GM12878 (cell line): ENCODE results near the gene RPS6KL1. TPM values are rescaled to one million over a fixed set of nuclear protein-coding genes. Genes with fewer than 3 reads are reported as not detected.

Experiments used
- ATAC-seq: fragments of 200-7000 bp; cut with Tn5 transposase; 3 replicates; pipeline ENCODE4 v1.9.1; 2020; ENCODE audit warnings: mild to moderate bottlenecking, moderate library complexity
- BruUV-seq: library from RNA; stranded (reverse); fragments of 400-500 nt; replicated peaks from 2 replicates; lab custom pipeline; 2021; lab: Mats Ljungman, UMichigan
- CTCF ChIA-PET: fragments of 300-600 bp; sonication (Branson Sonifier 250); formaldehyde crosslinking; extraction: SDS; loops from one replicate; lab custom pipeline; 2021; ENCODE audit warnings: inconsistent platforms; lab: Yijun Ruan, JAX
- POLR2A ChIA-PET: fragments of 350-600 bp; formaldehyde crosslinking; extraction: SDS; loops from one replicate; lab custom pipeline; 2021; ENCODE audit warnings: inconsistent platforms; lab: Charles Lee
- RAD21 ChIA-PET: fragments of 300-600 bp; sonication (Branson Sonifier 250); formaldehyde crosslinking; loops from one replicate; lab custom pipeline; 2023; ENCODE audit warnings: antibody characterized with exemption; ENCODE audit not compliant: unreplicated experiment; lab: Charles Lee
- SMC1A ChIA-PET: fragments of 300-600 bp; sonication (Branson Sonifier 250); formaldehyde crosslinking; loops from one replicate; lab custom pipeline; 2023; ENCODE audit not compliant: unreplicated experiment, uncharacterized antibody; lab: Charles Lee
- DNase-seq: peaks from one replicate; pipeline ENCODE4 v3.0.0-alpha.2; 2011; ENCODE audit warnings: low read depth, low spot score
- FAIRE-seq: peaks from 3 replicates; lab custom pipeline; 2011; peaks lifted over from hg19 to GRCh38; lab: Jason Lieb, UNC
- H2AFZ ChIP-seq: 2 replicates; pipeline ENCODE4 v1.6.0; 2011; ENCODE audit warnings: low read depth, low read length, control low read depth; ENCODE audit not compliant: control insufficient read depth
- H3K27ac ChIP-seq: 2 replicates; pipeline ENCODE4 v1.5.1; 2011; ENCODE audit warnings: control low read depth; ENCODE audit not compliant: control insufficient read depth, insufficient read depth
- H3K27me3 ChIP-seq, 2 experiments: replicated peaks in 1 of 2; 2 replicates each; pipeline versions ENCODE4 v1.6.0 to v1.6.1; 2011; ENCODE audit warnings: low read length in 1 of 2; ENCODE audit not compliant: control insufficient read depth in 2 of 2, insufficient read depth in 2 of 2
- H3K36me3 ChIP-seq, 2 experiments: 2 replicates each; pipeline ENCODE4 v1.5.1; 2011; ENCODE audit warnings: low read length in 1 of 2; ENCODE audit not compliant: control insufficient read depth in 2 of 2, insufficient read depth in 2 of 2
- H3K4me1 ChIP-seq: 2 replicates; pipeline ENCODE4 v1.6.1; 2011; ENCODE audit warnings: mild to moderate bottlenecking, low read length, moderate library complexity, mixed read lengths; ENCODE audit not compliant: control insufficient read depth, insufficient read depth
- H3K4me2 ChIP-seq: 2 replicates; pipeline ENCODE4 v1.6.0; 2011; ENCODE audit warnings: control low read depth; ENCODE audit not compliant: control insufficient read depth, insufficient read depth
- H3K4me3 ChIP-seq: fragments of 200-600 bp; sonication (generic); 2 replicates; pipeline ENCODE4 v1.5.1; 2016
- H3K79me2 ChIP-seq: 2 replicates; pipeline ENCODE4 v1.6.0; 2011; ENCODE audit warnings: low read length; ENCODE audit not compliant: control insufficient read depth, insufficient read depth
- H3K9ac ChIP-seq: 2 replicates; pipeline ENCODE4 v1.8.0; 2011; ENCODE audit warnings: low read length, control low read depth, mixed read lengths; ENCODE audit not compliant: control insufficient read depth, insufficient read depth
- H3K9me3 ChIP-seq: replicated peaks from 3 replicates; pipeline ENCODE4 v1.5.1; 2011; ENCODE audit warnings: mild to moderate bottlenecking, low read length; ENCODE audit not compliant: control insufficient read depth, insufficient read depth
- H4K20me1 ChIP-seq: 2 replicates; pipeline ENCODE4 v1.6.0; 2011; ENCODE audit not compliant: control insufficient read depth, insufficient read depth
- ATF7 ChIP-seq: fragments of 450-650 bp; IDR thresholded peaks from 2 replicates; pipeline ENCODE4 v1.6.1; 2016; ENCODE audit warnings: low read depth, mild to moderate bottlenecking
- BCL11A ChIP-seq: IDR thresholded peaks from 2 replicates; pipeline ENCODE4 v1.6.1; 2011; ENCODE audit warnings: low read depth, low read length
- CBFB ChIP-seq: IDR thresholded peaks from 2 replicates; pipeline ENCODE4 v1.6.1; 2016; ENCODE audit warnings: antibody characterized with exemption, low read depth
- MXI1 ChIP-seq: fragments of 150-350 bp; IDR thresholded peaks from 2 replicates; pipeline ENCODE4 v1.6.1; 2011; ENCODE audit warnings: low read depth, mild to moderate bottlenecking, inconsistent platforms, low read length, improper control_type of control experiment
- NFYA ChIP-seq: IDR thresholded peaks from 2 replicates; pipeline ENCODE4 v1.6.1; 2011; ENCODE audit warnings: low read depth, mild to moderate bottlenecking, low read length, improper control_type of control experiment, borderline replicate concordance
- POLR2A ChIP-seq: IDR thresholded peaks from 2 replicates; pipeline ENCODE4 v1.6.1; 2011; ENCODE audit warnings: low read depth, mild to moderate bottlenecking, low read length
- RAD21 ChIP-seq: IDR thresholded peaks from 2 replicates; pipeline ENCODE4 v1.6.1; 2011; ENCODE audit warnings: mild to moderate bottlenecking, low read depth, low read length, moderate library complexity; ENCODE audit not compliant: insufficient read depth
- RBBP5 ChIP-seq: fragments of 200-600 bp; sonication (generic); conservative IDR thresholded peaks from 2 replicates; pipeline ENCODE4 v1.6.1; 2016
- RCOR1 ChIP-seq: conservative IDR thresholded peaks from 2 replicates; pipeline ENCODE4 v1.6.1; 2012; ENCODE audit warnings: low read depth, low read length, improper control_type of control experiment
- RELA ChIP-seq: fragments of 450-650 bp; IDR thresholded peaks from 2 replicates; pipeline ENCODE4 v1.8.0; 2014; ENCODE audit warnings: borderline replicate concordance; ENCODE audit not compliant: partially characterized antibody
- ZNF24 ChIP-seq: fragments of 450-650 bp; IDR thresholded peaks from 2 replicates; pipeline ENCODE4 v1.6.1; 2017; ENCODE audit warnings: antibody characterized with exemption, mild to moderate bottlenecking
- WGBS: methylation state at CpG from one replicate; pipeline ENCODE4 v1.1.6; 2016; ENCODE audit warnings: low lambda C conversion rate; ENCODE audit not compliant: insufficient replicate concordance, insufficient coverage; ENCODE audit errors: missing lambda C conversion rate; 5-methylcytosine and 5-hydroxymethylcytosine counted together
- in situ Hi-C: fragments of 300-500 bp; cut with MboI; formaldehyde crosslinking; loops from 9 replicates; pipeline ENCODE4 v1.14.3; 2018; ENCODE audit warnings: mixed read lengths
- intact Hi-C: fragments of 100-400 bp; cut with micrococcal nuclease; formaldehyde crosslinking; loops from one replicate; pipeline ENCODE4 v1.14.2; 2022; ENCODE audit not compliant: unreplicated experiment
- polyA plus RNA-seq, 11 experiments: library from polyadenylated mRNA; depleted of rRNA in 4 of 11; unstranded in 6 of 11; stranded (reverse) in 5 of 11; fragments of >200 nt; fragmentation: Nextera tagmentation in 4 of 11; fragmentation: Illumina TruSeq in 1 of 11; extraction: Ambion mirVana in 4 of 11; extraction: Trizol in 1 of 11; gene quantifications; 1 replicate in 1 of 11; 2 replicates in 10 of 11; pipeline versions ENCODE4 v1.2.1 to v1.2.3, GENCODE V29; 2011 to 2016; ENCODE audit warnings: inconsistent platforms in 2 of 11, missing spikeins in 2 of 11, low read depth in 1 of 11
- total RNA-seq, 4 experiments: library from RNA; depleted of rRNA in 3 of 4; stranded (reverse); fragments of >200 nt in 3 of 4; fragmentation: Illumina TruSeq in 1 of 4; extraction: Trizol in 1 of 4; gene quantifications; 2 replicates each; pipeline versions ENCODE4 v1.2.1 to v1.2.3, GENCODE V29; 2013 to 2021
- TF ChIP-seq, protein P1 (sequence below): fragments of 450-650 bp; IDR thresholded peaks from 2 replicates; pipeline ENCODE4 v1.6.1; 2017; ENCODE audit warnings: borderline replicate concordance
- TF ChIP-seq, protein P2 (sequence below): fragments of 450-650 bp; IDR thresholded peaks from 2 replicates; pipeline ENCODE4 v1.6.1; 2016; ENCODE audit warnings: mild to moderate bottlenecking
- TF ChIP-seq, protein P3 (sequence below): IDR thresholded peaks from 2 replicates; pipeline ENCODE4 v1.6.1; 2011; ENCODE audit warnings: mild to moderate bottlenecking, low read depth, low read length, moderate library complexity; ENCODE audit not compliant: insufficient replicate concordance
- TF ChIP-seq, protein P4 (sequence below): IDR thresholded peaks from 2 replicates; pipeline ENCODE4 v1.6.1; 2012; ENCODE audit warnings: low read depth, low read length, improper control_type of control experiment
- TF ChIP-seq, protein P5 (sequence below): IDR thresholded peaks from 2 replicates; pipeline ENCODE4 v1.6.1; 2012; ENCODE audit warnings: mild to moderate bottlenecking, low read depth, low read length

RPS6KL1 gene
- total and polyA plus RNA-seq, 10 of the 15 experiments (the other 5 are each of a cell fraction or from before 2014, with no cell fraction given): 0.04 to 4.2 (median 2.0) TPM

DNA sequence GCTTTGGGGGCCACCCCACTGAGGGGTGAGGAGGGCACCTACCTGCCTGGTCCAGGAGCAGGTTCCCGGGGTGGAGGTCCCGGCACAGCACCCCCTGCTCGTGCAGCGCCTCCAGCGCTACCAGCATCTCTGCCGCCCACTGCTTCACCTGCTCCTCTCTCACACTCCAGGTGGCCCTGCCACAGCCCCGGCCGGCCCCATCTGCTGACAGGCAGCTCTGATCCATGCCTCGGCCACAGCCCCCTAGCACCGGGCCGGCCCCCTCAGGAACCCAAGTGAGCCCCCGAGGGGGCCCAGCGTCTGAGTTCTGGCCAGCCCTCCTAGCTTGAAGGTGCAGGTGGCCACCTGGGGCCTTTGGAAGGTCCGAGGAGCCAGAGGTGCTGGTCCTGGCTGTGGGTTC lies 13.6 kb downstream of the RPS6KL1 start (continued):
- TF ChIP-seq, protein P1, sequence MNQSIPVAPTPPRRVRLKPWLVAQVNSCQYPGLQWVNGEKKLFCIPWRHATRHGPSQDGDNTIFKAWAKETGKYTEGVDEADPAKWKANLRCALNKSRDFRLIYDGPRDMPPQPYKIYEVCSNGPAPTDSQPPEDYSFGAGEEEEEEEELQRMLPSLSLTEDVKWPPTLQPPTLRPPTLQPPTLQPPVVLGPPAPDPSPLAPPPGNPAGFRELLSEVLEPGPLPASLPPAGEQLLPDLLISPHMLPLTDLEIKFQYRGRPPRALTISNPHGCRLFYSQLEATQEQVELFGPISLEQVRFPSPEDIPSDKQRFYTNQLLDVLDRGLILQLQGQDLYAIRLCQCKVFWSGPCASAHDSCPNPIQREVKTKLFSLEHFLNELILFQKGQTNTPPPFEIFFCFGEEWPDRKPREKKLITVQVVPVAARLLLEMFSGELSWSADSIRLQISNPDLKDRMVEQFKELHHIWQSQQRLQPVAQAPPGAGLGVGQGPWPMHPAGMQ: no peak
- TF ChIP-seq, protein P2, sequence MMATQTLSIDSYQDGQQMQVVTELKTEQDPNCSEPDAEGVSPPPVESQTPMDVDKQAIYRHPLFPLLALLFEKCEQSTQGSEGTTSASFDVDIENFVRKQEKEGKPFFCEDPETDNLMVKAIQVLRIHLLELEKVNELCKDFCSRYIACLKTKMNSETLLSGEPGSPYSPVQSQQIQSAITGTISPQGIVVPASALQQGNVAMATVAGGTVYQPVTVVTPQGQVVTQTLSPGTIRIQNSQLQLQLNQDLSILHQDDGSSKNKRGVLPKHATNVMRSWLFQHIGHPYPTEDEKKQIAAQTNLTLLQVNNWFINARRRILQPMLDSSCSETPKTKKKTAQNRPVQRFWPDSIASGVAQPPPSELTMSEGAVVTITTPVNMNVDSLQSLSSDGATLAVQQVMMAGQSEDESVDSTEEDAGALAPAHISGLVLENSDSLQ: no peak
- TF ChIP-seq, protein P3, sequence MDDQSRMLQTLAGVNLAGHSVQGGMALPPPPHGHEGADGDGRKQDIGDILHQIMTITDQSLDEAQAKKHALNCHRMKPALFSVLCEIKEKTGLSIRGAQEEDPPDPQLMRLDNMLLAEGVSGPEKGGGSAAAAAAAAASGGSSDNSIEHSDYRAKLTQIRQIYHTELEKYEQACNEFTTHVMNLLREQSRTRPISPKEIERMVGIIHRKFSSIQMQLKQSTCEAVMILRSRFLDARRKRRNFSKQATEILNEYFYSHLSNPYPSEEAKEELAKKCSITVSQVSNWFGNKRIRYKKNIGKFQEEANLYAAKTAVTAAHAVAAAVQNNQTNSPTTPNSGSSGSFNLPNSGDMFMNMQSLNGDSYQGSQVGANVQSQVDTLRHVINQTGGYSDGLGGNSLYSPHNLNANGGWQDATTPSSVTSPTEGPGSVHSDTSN: no peak
- TF ChIP-seq RBBP5: no peak
- TF ChIP-seq, all 136 proteins: peak for 0

DNA sequence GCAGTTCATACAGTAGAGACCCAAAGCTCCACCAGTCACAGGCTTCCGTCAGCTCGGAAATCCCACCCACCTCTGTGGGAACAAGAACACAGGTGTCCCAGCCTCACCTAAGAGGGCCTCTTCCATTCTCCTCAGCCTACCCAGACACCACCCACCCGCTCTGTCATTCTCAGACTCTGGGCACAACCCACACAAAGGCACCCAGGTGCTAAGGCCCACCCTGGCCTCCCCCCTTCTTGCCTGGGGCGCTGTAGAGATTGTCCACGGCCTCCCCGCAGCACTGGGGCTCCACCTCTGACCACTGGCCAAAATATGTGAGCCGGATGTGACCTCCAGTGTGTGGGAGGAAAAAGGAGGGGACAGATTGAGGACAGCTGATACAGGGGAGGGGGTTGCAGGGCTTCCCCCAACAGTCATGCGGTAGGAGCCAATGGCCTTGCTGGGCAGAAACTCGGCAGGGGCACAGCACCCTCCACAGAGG lies 14.2 kb downstream of the RPS6KL1 start:
- no TSS peak for BruUV-seq
- intact Hi-C loops: no loop called here
- POLR2A ChIA-PET: interaction anchor here (0.8 kb wide), 1 partner anchor 17 kb away, joined by 3 read pairs; no protein-coding TSS in a partner anchor
- WGBS: 56% methylated on average over 9 of the region's 9 CpGs
- no peak overlapping the region for H3K4me3 ChIP-seq
- no peak overlapping the region for H2AFZ ChIP-seq
- no peak for FAIRE-seq
- CTCF ChIA-PET: interaction anchor here (0.7 to 26.0 kb wide), 4 partner anchors 11 to 223 kb away, joined by 3 to 552 read pairs (median 38); partner anchors contain the start of gene PROX2
- no peaks in the 10 kb centered on the region for H3K4me1 ChIP-seq
- peaks cover 4 to 8% of the 10 kb centered on the region in 2 experiments; a peak in 3 of 4 replicates for H3K36me3 ChIP-seq
- H3K27me3 ChIP-seq: no peaks in the 10 kb centered on the region
- no peaks in the 10 kb centered on the region for H4K20me1 ChIP-seq
- H3K9ac ChIP-seq: no peak overlapping the region
- RAD21 ChIA-PET: interaction anchor here (1.2 to 1.4 kb wide), 2 partner anchors 11 to 22 kb away, joined by 3 read pairs; no protein-coding TSS in a partner anchor
- no peaks in the 10 kb centered on the region for H3K9me3 ChIP-seq
- DNase-seq: no peak
- in situ Hi-C loops: no loop called here
- SMC1A ChIA-PET: interaction anchor here (0.8 to 10.3 kb wide), 3 partner anchors 31 to 49 kb away, joined by 3 to 165 read pairs (median 3); no protein-coding TSS in a partner anchor
- no peak for ATAC-seq
- H3K79me2 ChIP-seq: no peaks in the 10 kb centered on the region
- no peak overlapping the region for H3K27ac ChIP-seq
- no peak overlapping the region for H3K4me2 ChIP-seq
- TF ChIP-seq CBFB (no peak), NFYA (no peak), ZNF24 (no peak), BCL11A (no peak), ATF7 (no peak), MXI1 (no peak), RAD21 (no peak), POLR2A (no peak), RCOR1 (no peak), RELA (no peak)
- TF ChIP-seq, protein P4, sequence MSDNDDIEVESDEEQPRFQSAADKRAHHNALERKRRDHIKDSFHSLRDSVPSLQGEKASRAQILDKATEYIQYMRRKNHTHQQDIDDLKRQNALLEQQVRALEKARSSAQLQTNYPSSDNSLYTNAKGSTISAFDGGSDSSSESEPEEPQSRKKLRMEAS: no peak
- TF ChIP-seq, protein P5, sequence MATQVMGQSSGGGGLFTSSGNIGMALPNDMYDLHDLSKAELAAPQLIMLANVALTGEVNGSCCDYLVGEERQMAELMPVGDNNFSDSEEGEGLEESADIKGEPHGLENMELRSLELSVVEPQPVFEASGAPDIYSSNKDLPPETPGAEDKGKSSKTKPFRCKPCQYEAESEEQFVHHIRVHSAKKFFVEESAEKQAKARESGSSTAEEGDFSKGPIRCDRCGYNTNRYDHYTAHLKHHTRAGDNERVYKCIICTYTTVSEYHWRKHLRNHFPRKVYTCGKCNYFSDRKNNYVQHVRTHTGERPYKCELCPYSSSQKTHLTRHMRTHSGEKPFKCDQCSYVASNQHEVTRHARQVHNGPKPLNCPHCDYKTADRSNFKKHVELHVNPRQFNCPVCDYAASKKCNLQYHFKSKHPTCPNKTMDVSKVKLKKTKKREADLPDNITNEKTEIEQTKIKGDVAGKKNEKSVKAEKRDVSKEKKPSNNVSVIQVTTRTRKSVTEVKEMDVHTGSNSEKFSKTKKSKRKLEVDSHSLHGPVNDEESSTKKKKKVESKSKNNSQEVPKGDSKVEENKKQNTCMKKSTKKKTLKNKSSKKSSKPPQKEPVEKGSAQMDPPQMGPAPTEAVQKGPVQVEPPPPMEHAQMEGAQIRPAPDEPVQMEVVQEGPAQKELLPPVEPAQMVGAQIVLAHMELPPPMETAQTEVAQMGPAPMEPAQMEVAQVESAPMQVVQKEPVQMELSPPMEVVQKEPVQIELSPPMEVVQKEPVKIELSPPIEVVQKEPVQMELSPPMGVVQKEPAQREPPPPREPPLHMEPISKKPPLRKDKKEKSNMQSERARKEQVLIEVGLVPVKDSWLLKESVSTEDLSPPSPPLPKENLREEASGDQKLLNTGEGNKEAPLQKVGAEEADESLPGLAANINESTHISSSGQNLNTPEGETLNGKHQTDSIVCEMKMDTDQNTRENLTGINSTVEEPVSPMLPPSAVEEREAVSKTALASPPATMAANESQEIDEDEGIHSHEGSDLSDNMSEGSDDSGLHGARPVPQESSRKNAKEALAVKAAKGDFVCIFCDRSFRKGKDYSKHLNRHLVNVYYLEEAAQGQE: no peak
